ENCODE measurements around the gene GNAO1. TPM values are rescaled to one million over a fixed set of nuclear protein-coding genes. Genes with fewer than 3 reads are reported as not detected.

The GNAO1 gene
- total RNA-seq = not detected in 2 replicates

GRCh38 chr16:56191156-56191815, at the start of gene GNAO1:
Gene GNAO1, plus strand, starts transcription at chr16:56191489. Its CDS starts 747 bp downstream, at chr16:56192236.

Other genes starting within 250 kb of the GNAO1 start
- 210 and 356 TPM in 2 replicates for gene AMFR, start 234.1 kb downstream of the GNAO1 start, total RNA-seq